ENCODE data around the gene MAML3.

The MAML3 gene

DNA sequence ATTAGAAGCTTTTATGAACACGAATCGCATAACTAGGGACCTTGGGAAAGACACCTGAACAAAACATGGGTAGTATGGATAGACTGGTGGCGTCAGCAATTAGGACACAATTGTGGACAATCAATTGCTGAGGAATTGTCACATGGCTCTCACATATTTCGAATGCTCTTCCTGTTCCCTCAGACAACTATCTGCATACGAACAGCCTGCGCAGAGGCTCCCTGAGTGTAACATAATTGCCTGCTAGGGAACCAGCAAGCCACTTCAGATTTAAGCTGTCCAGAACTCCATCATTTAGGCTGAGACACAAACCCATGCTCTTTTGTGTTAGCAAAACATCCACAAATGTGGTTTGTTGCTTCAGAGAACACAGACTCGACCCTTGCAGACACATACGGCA lies 327.6 kb downstream of the MAML3 start:
- no peak for DNase-seq

GRCh38 chr4:139825523-139826014 lies 328.4 kb downstream of the MAML3 start:
- DNase-seq: no peak

DNA sequence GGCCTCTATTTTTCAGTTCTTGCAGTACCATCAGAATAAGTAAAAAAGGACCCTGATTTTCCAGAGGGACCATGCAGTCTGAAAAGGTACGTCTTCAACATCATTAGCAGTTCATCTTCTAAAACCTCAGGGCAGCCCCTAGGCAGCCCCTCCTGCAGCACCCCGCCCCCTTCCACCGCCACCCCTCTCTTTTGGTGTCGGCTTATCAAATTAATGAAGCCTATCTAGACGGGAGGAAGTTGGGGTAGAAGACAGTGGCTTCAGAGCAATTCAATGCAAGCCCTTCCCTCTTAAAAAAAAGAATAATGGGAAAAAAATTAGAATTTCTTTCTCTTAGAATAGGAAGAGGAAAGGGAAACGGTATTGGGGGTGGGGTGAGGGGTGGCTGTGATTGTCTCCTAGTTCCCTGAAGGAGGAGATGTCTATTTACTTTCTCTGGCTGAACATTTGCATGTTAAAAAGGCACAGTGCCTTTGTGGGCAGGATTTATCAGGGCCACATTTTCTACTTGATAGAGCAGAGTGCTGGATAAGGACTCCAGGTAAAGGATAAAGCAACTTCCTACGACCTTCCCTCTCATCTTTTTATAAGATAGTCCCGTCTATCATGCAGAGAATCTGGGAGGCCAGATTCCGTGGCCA lies 329.0 kb downstream of the MAML3 start:
- DNase-seq: no peak

- no peak for DNase-seq
These were observed 330.2 kb downstream of the MAML3 start for GRCh38 chr4:139823746-139824145.

DNA sequence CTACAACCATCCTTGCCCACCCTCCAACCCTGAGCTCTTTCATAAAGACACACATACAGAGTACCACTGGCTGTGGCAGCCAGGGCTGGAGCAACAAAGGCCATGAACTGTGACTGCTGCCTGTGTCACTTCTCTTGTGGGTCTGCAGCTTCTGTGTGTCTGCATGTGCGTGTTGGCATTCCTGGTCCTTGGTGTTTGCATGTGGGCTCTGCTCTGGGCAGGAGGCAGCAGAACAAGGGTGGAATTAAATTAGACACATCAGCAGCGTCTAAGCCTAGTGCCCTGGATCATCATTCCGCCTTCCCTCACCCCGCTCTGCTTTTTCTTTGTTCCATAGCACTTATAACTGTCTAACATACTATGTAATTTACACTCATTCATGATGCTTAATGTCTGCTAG lies 330.6 kb downstream of the MAML3 start:
- no peak for DNase-seq

GRCh38 chr4:139822391-139822790 lies 331.6 kb downstream of the MAML3 start:
- DNase-seq: no peak

GRCh38 chr4:139819082-139819481 lies 334.9 kb downstream of the MAML3 start:
- DNase-seq: no peak

DNA sequence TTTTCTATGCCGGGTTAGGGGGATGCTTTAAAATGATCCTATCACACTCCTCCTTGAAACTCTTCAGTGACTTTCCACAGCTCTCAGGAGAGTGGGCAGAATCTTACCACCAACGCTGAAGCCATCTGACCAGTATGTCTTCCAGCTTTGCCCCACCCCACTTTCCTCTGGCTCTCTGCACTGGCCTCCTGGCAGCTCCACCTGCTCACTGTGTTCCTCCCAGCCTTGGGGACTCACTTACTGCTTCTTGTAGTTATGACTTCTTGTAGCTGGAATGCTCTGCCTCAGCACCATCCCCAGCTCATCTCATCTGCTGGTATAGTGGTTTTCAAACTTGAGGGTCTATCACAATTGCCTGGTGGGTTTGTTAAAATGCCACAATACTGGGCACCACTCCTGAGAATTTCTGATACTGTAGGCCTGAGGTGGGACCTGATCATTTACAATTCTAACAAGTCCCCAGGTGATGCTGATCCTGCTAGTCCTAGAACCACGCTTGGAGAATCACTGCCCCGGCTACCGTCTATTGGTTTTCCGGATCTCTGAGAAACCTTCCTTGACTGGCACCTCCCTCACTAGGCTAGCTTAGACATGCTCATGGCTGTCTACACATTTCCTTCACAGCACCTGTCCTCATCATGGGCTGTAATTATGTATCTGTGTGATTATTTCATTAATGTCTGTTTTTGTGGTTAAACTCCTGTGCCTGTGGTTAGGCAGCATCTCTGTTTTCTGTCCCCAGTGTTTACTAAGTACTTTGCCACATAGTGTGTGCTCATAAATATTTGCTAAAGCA lies 336.1 kb downstream of the MAML3 start:
- no peak for DNase-seq

GRCh38 chr4:139816856-139817255 lies 337.1 kb downstream of the MAML3 start:
- DNase-seq: no peak

DNA sequence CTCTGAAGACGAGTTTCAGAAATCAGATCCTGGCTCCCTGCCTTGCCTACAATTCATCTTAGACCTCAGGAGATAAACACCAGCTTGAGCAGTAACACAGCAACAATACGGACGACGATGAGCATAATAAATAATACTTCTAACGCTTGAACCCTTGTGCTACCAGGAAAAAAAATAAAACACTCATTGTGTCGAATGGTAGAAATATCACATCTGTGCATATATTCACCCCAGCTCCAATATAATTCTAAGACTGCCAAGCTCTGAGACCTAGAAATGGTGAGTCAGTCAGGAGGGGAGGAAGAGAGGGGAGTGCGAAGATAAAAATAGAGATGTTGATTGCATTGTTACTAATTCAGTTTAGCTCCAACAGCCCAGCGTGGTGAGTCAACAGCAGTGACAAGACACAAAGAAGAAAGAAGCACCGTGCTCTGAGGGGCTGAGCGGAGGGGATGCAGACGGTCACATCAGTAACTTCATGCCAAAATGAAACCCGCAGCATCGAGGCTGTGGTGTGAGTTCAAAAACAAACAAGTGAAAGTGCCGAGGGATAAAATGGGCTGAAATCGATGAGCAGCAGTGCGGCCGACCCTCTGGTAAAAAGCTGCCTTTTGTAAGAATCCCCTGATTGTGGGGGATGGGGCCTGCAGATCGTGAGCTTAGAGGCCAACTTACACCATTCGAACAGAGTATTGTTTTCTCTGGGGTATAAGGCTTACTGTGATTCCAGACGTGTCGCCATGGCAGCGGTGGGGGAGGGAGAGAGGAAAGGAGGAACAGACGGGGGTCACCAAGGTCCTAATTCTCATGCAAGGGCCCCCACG lies 338.0 kb downstream of the MAML3 start:
- peak; percentile 53 for DNase-seq

GRCh38 chr4:139814323-139815015 lies 339.5 kb downstream of the MAML3 start:
- no peak for DNase-seq

DNA sequence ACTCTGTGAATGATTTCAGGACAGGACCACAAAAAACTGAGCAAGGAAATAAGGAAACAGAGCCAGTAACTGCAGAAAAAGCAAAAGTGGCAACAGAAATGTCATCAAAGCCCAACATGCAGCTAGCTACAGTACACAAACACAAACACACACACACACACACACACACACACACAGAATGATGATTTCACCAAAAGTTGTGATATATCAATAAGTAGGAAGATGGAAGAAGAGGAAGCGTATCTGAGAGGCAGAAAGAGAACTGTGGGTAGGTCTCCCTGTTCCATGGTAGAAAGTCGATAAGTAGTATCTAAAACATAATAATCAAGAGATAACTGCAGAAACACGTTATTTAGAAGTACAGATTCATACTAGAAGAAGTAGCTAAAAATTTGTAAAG lies 340.1 kb downstream of the MAML3 start:
- DNase-seq: no peak

DNA sequence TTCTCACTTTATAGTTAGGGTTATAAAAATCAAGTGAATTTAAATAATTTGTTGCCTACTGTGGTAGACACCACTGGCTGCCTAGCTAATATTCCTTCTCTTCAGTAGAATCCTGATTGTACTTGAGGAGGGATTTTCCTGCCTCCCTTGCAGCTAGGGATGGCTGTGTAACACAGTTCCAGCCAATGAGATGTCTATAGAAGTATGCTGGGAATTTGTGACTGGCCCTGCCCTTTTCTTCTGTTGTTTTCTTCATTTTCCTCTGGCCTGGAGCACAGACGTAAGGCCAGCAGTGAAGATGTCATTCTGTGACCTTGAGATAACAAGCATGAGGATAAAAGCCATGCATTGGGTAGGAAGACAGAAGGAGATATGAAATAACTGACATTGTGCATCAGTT lies 343.3 kb downstream of the MAML3 start:
- DNase-seq: no peak

DNA sequence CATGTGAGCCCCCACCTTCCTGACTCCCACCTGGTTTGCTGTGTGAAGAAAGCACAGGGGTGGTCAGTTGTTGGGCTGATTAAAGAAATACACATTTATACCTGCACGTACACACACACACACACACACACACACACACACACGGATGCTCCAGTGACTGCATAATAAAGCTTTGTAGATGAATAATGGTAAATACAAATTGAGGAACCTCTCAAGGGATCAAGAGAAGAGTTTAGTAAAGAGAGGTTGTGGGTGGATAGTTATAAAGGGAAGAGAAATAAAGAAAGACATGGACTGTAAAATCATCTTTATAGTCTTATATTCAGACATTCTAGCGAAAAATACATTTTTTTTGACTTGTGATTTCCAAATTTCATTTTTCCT lies 344.2 kb downstream of the MAML3 start:
- no peak for DNase-seq

- DNase-seq: no peak
These were observed 344.9 kb downstream of the MAML3 start for GRCh38 chr4:139808808-139809756.

DNA sequence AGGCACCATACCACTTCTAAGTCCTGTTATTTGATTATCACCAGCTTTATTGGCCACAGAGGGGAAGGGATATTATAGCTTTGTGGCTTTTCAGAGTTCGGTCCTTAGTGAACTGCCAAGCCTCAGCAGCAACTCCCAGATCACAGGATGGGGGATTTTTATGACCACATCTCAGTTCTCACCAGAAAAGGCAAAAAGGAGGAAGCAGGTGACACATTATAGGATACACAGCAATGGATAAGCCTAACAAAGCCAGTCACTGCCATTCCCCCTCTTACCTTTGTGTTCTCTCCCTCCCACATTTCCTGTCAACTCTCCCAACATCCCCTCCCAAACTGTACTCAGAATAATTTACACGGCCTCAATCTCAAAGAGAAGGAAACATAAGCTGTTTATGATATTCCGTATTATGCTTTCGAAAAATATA lies 345.6 kb downstream of the MAML3 start:
- no peak for DNase-seq

- no peak for DNase-seq
These were observed 346.5 kb downstream of the MAML3 start for GRCh38 chr4:139807483-139807882.

GRCh38 chr4:139806929-139807328 lies 347.1 kb downstream of the MAML3 start:
- no peak for DNase-seq

DNA sequence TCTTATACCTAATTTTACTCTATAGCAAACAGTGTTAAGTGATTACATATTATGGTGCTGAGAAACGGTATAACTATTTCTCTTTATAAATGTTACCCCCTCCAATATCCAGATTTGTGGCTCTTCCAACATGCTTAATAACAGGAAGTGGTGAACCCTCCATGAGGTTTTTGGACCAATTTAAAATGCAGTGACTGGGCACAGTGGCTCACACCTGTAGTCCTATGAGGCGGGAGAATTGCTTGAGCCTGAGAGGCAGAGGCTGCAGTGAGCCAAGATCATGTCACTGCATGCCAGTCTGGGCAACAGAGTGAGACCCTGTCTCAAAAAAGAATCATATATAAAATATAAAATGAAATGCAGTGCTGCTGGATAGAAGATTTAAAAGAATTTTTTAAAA lies 351.1 kb downstream of the MAML3 start:
- no peak for DNase-seq

- DNase-seq: no peak
These were observed 351.5 kb downstream of the MAML3 start for GRCh38 chr4:139802488-139802887.

DNA sequence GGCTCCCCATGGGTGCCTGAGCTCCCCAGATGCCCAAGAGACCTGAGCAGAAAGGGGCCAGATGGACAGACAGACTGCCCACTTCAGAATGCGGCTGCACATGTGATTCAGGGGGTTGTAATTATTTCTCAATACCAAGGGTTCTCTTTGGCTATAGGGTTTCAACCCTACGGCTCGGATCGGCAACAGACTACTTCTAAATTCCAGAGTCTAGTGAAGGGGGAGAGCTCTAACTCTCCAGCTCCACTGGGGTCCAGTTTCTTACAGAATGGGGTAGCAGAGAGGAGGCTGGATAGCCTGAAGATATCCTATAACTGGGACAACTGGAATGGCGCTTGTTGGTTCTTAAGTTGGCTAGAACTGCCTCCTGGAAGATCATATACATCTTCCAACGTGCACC lies 352.1 kb downstream of the MAML3 start:
- DNase-seq: no peak

- DNase-seq: no peak
These were observed 353.9 kb downstream of the MAML3 start for GRCh38 chr4:139800082-139800481.
